Caco-2 (cell line): ENCODE measurements around the gene RAB2B. TPM values are rescaled to one million over a fixed set of nuclear protein-coding genes. Genes with fewer than 3 reads are reported as not detected.
A peak's percentile ranks its signal among the peaks of the same experiment; 100 is the strongest.
"Not testable (repeated sequence)": the region's sequence is repeated elsewhere in the genome, so short reads cannot be mapped to it uniquely, and the experiment has no call there.

Experiments used
- BruUV-seq: library from RNA; stranded (reverse); fragments of 400-500 nt; replicated peaks from 2 replicates; lab custom pipeline; 2021; lab: Mats Ljungman, UMichigan
- CTCF ChIA-PET: fragments of 300-600 bp; sonication (Branson Sonifier 250); formaldehyde crosslinking; loops from one replicate; lab custom pipeline; 2022; ENCODE audit warnings: antibody characterized with exemption; lab: Charles Lee
- POLR2A ChIA-PET: fragments of 300-600 bp; sonication (Branson Sonifier 250); formaldehyde crosslinking; loops from one replicate; lab custom pipeline; 2022; ENCODE audit warnings: antibody characterized with exemption; lab: Charles Lee
- DNase-seq, 2 experiments: peaks; one replicate each; pipeline versions ENCODE4 v3.0.0 to v3.0.0-alpha.2; 2020 to 2022
- H3K27me3 ChIP-seq: replicated peaks from 2 replicates; pipeline ENCODE4 v1.6.0; 2011; ENCODE audit warnings: low read length; ENCODE audit not compliant: control insufficient read depth, insufficient read depth
- H3K36me3 ChIP-seq: 2 replicates; pipeline ENCODE4 v1.5.1; 2011; ENCODE audit warnings: low read length; ENCODE audit not compliant: control insufficient read depth, insufficient read depth
- H3K4me1 ChIP-seq: fragments of 250-450 bp; sonication (Bioruptor Pico); 2 replicates; pipeline ENCODE4 v1.5.1; 2020; ENCODE audit warnings: mild to moderate bottlenecking
- H3K4me3 ChIP-seq: 2 replicates; pipeline ENCODE4 v1.5.1; 2011; ENCODE audit warnings: low read depth, mild to moderate bottlenecking, control low read depth, low read length
- H3K9me3 ChIP-seq: fragments of 250-450 bp; sonication (Bioruptor Pico); 2 replicates; pipeline ENCODE4 v1.5.1; 2020; ENCODE audit warnings: mild to moderate bottlenecking, moderate library complexity
- H3K27ac Mint-ChIP-seq: one replicate; pipeline ENCODE4 v1.8.0; 2022; ENCODE audit warnings: mixed read lengths; ENCODE audit not compliant: unreplicated experiment
- H3K27me3 Mint-ChIP-seq: one replicate; pipeline ENCODE4 v1.8.0; 2022; ENCODE audit warnings: mixed read lengths; ENCODE audit not compliant: insufficient read depth, unreplicated experiment
- H3K36me3 Mint-ChIP-seq: one replicate; pipeline ENCODE4 v1.8.0; 2022; ENCODE audit warnings: mild to moderate bottlenecking, mixed read lengths; ENCODE audit not compliant: insufficient read depth, unreplicated experiment
- H3K4me1 Mint-ChIP-seq: one replicate; pipeline ENCODE4 v1.8.0; 2022; ENCODE audit warnings: low read depth, mixed read lengths; ENCODE audit not compliant: unreplicated experiment
- H3K4me3 Mint-ChIP-seq: one replicate; pipeline ENCODE4 v1.8.0; 2022; ENCODE audit warnings: mild to moderate bottlenecking, moderate library complexity, mixed read lengths; ENCODE audit not compliant: unreplicated experiment
- H3K9me3 Mint-ChIP-seq: one replicate; pipeline ENCODE4 v1.8.0; 2022; ENCODE audit warnings: mixed read lengths; ENCODE audit not compliant: unreplicated experiment
- intact Hi-C: fragments of 100-400 bp; cut with micrococcal nuclease; formaldehyde crosslinking; loops from one replicate; pipeline ENCODE4 v1.10.0; 2022; ENCODE audit not compliant: unreplicated experiment
- total RNA-seq: library from RNA; stranded (reverse); gene quantifications from 2 replicates; pipeline ENCODE4 v1.2.3, GENCODE V29; 2022
- TF ChIP-seq, protein P1 (sequence below), 2 experiments: fragments of 200-600 bp in 1 of 2; IDR thresholded peaks; 1 replicate in 1 of 2; 2 replicates in 1 of 2; pipeline versions ENCODE4 v1.5.1 to v1.8.0; 2011 to 2022; ENCODE audit warnings: antibody characterized with exemption in 1 of 2, control low read depth in 1 of 2, inconsistent platforms in 1 of 2, low read depth in 1 of 2, low read length in 1 of 2, mild to moderate bottlenecking in 1 of 2, moderate library complexity in 1 of 2; ENCODE audit not compliant: insufficient read depth in 1 of 2, severe bottlenecking in 1 of 2, unreplicated experiment in 1 of 2

Gene RAB2B
- total RNA-seq, 1 experiment from 2014 or later, result 20.9 TPM

DNA sequence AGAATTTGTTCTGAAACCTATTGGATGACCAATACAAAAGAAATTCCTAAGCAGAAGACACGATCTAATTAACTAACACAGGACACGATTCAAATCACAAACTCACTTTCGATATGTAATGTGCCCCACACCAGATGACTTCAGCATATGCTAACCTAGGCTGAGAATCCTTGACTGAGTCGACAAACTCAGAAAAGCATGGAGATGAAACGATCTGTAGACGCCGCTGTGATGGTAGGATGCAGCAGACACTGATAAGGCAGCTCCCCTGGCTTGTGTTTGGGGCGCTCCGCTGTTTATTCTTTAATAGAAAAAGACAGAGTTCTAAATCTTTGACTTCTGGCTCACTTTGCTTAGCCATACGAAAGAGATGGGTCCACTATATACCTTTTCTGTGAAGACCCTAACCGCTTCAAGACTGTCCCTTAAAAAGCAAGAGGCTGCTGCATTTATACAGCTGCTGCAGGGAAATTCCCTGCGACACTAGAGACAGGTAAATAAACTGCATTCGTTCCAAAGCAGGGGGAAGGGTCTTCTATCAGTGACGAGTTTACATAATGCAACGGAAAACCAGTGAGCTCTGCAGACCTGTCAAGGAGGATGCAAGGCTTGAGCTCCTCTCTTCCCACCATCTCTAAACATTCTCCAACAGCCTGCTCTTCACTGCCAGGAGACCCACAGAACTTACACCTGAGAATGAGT lies 21.8 kb downstream of the RAB2B start:
- Histone ChIP-seq H3K9me3 (no peaks in the 10 kb centered on the region), H3K4me1 (peaks cover 3% of the 10 kb centered on the region; the same call in 1 of the 2 replicates), H3K4me3 (peak overlapping the region; percentile 75), H3K27me3 (no peaks in the 10 kb centered on the region), H3K36me3 (no peaks in the 10 kb centered on the region; the same call in 1 of the 2 replicates)
- DNase-seq, result peak in 1 of 2 experiments; percentile 14
- Mint-ChIP-seq H3K9me3 (no peaks in the 10 kb centered on the region), H3K36me3 (peaks cover 22% of the 10 kb centered on the region), H3K4me3 (peak overlapping the region; percentile 95), H3K4me1 (peaks cover 10% of the 10 kb centered on the region), H3K27me3 (no peaks in the 10 kb centered on the region), H3K27ac (peak overlapping the region; percentile 97)
- no TSS peak for BruUV-seq
- ChIA-PET CTCF (interaction anchor here (2.0 to 2.3 kb wide), 3 partner anchors 18 to 56 kb away, joined by 8 to 17 read pairs (median 16); partner anchors contain the start of genes METTL3, RAB2B and TOX4), POLR2A (interaction anchor here (0.9 to 3.0 kb wide), 6 partner anchors 18 to 147 kb away, joined by 4 to 35 read pairs (median 8); partner anchors contain the start of genes METTL3, RAB2B, SALL2 and TOX4)
- intact Hi-C loops, result no loop called here
- TF ChIP-seq, protein P1, sequence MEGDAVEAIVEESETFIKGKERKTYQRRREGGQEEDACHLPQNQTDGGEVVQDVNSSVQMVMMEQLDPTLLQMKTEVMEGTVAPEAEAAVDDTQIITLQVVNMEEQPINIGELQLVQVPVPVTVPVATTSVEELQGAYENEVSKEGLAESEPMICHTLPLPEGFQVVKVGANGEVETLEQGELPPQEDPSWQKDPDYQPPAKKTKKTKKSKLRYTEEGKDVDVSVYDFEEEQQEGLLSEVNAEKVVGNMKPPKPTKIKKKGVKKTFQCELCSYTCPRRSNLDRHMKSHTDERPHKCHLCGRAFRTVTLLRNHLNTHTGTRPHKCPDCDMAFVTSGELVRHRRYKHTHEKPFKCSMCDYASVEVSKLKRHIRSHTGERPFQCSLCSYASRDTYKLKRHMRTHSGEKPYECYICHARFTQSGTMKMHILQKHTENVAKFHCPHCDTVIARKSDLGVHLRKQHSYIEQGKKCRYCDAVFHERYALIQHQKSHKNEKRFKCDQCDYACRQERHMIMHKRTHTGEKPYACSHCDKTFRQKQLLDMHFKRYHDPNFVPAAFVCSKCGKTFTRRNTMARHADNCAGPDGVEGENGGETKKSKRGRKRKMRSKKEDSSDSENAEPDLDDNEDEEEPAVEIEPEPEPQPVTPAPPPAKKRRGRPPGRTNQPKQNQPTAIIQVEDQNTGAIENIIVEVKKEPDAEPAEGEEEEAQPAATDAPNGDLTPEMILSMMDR (IDR thresholded peaks at IDR 0.05; ENCODE audit: insufficient read depth in 1 of 2, low read depth in 1 of 2, low read length in 1 of 2, severe bottlenecking in 1 of 2, unreplicated experiment in 1 of 2), result no peak

DNA sequence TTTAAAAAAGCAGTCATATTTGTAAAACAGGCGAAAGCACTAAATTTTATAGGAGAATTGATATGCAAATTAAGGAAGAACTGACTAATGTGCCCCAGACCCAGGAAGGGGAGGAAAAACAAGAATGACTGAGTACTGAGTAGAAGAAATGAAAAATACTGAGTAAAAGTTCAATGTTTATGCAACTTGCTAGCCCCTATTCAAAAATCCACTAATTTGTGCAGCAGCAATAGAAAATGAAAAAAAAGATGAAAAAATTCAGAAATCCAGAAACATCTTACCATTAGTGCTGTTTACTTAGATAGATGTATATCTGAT lies 26.9 kb downstream of the RAB2B start:
- no peaks in the 10 kb centered on the region for H3K4me1 ChIP-seq
- POLR2A ChIA-PET, result no interaction called here
- no peak overlapping the region for H3K4me3 ChIP-seq
- intact Hi-C loops, result no loop called here
- Mint-ChIP-seq H3K9me3 (no peaks in the 10 kb centered on the region), H3K4me1 (peaks cover 10% of the 10 kb centered on the region), H3K27me3 (no peaks in the 10 kb centered on the region), H3K36me3 (peaks cover 17% of the 10 kb centered on the region), H3K4me3 (no peak overlapping the region), H3K27ac (no peak overlapping the region)
- no peaks in the 10 kb centered on the region for H3K27me3 ChIP-seq
- BruUV-seq, result no TSS peak
- CTCF ChIA-PET, result no interaction called here
- TF ChIP-seq, protein P1 (IDR thresholded peaks at IDR 0.05; ENCODE audit: insufficient read depth in 1 of 2, low read depth in 1 of 2, low read length in 1 of 2, severe bottlenecking in 1 of 2, unreplicated experiment in 1 of 2), result no peak
- DNase-seq, result no peak
- no peaks in the 10 kb centered on the region for H3K36me3 ChIP-seq
- H3K9me3 ChIP-seq, result no peaks in the 10 kb centered on the region

DNA sequence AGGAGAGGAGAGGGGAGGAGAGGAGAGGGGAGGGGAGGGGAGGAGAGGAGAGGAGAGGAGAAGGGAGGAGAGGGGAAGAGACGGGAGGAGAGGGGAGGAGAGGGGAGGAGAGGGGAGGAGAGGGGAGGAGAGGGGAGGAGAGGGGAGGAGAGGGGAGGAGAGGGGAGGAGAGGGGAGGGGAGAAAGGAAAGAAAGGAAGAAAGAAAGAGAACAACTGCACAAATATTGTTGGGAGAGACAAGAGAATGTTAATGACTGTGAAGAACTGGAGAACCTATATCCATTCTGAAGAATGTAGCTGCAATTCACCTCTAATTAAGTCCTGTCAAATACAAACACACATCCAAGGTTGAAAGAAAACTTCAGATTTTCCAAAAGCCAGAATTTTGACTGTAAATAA lies 34.1 kb downstream of the RAB2B start:
- intact Hi-C loops, H3K9me3 Mint-ChIP-seq, H3K9me3 ChIP-seq, BruUV-seq, H3K36me3 ChIP-seq, H3K27me3 Mint-ChIP-seq, H3K4me3 Mint-ChIP-seq, POLR2A ChIA-PET, H3K4me1 Mint-ChIP-seq, CTCF ChIA-PET, H3K4me1 ChIP-seq, H3K27ac Mint-ChIP-seq, H3K4me3 ChIP-seq, DNase-seq, H3K27me3 ChIP-seq: not testable (repeated sequence)
- H3K36me3 Mint-ChIP-seq, result peaks cover 21% of the 10 kb centered on the region
